GM19468 (cell line): Measurements from ENCODE around the gene PREX1.
"Not testable (repeated sequence)": the region's sequence is repeated elsewhere in the genome, so short reads cannot be mapped to it uniquely, and the experiment has no call there.

Experiments
- ATAC-seq: cut with Tn5 transposase; IDR thresholded peaks from one replicate; pipeline ENCODE4 v1.9.1; 2021; ENCODE audit warnings: mild to moderate bottlenecking, moderate library complexity, moderate number of reproducible peaks; ENCODE audit not compliant: unreplicated experiment; ENCODE audit errors: extremely low read depth

PREX1 gene

GRCh38 chr20:48849299-48849698 is 21.5 kb upstream of the PREX1 start:
- ATAC-seq = no peak

- no peak for ATAC-seq
Observed at GRCh38 chr20:48847498-48848205, 19.9 kb upstream of the PREX1 start.

GRCh38 chr20:48846516-48847492 is 19.0 kb upstream of the PREX1 start:
- ATAC-seq = peak; percentile 43

GRCh38 chr20:48845721-48846306 is 18.0 kb upstream of the PREX1 start:
- no peak for ATAC-seq

- no peak for ATAC-seq
Observed at GRCh38 chr20:48844996-48845395, 17.2 kb upstream of the PREX1 start.

GRCh38 chr20:48843896-48844295 is 16.1 kb upstream of the PREX1 start:
- not testable (repeated sequence) for ATAC-seq

GRCh38 chr20:48843057-48843806 is 15.4 kb upstream of the PREX1 start:
- no peak for ATAC-seq

GRCh38 chr20:48841875-48842529 is 14.2 kb upstream of the PREX1 start:
- ATAC-seq = no peak

- ATAC-seq = no peak
Observed at GRCh38 chr20:48841196-48841874, 13.5 kb upstream of the PREX1 start.

GRCh38 chr20:48839154-48839917 is 11.5 kb upstream of the PREX1 start:
- ATAC-seq = no peak

- ATAC-seq = no peak
Observed at GRCh38 chr20:48837014-48837413, 9.2 kb upstream of the PREX1 start.

- no peak for ATAC-seq
Observed at GRCh38 chr20:48835390-48835789, 7.6 kb upstream of the PREX1 start.

GRCh38 chr20:48834278-48834677 is 6.5 kb upstream of the PREX1 start:
- no peak for ATAC-seq

- ATAC-seq = no peak
Observed at GRCh38 chr20:48832405-48832730, 4.6 kb upstream of the PREX1 start.

- ATAC-seq = no peak
Observed at GRCh38 chr20:48831718-48832404, 4.1 kb upstream of the PREX1 start.

GRCh38 chr20:48830826-48831318 is 3.1 kb upstream of the PREX1 start:
- ATAC-seq = no peak

- ATAC-seq = no peak
Observed at GRCh38 chr20:48829940-48830339, 2.1 kb upstream of the PREX1 start.
